B cell (primary cell): ENCODE results near the gene WNT9A. TPM values are rescaled to one million over a fixed set of nuclear protein-coding genes. Genes with fewer than 3 reads are reported as not detected.

ENCODE experiments used
- ATAC-seq: fragments of 200-7000 bp; cut with Tn5 transposase; one replicate; pipeline ENCODE4 v1.10.0; 2021; ENCODE audit warnings: low read depth, mild to moderate bottlenecking, moderate number of reproducible peaks, moderate library complexity
- CTCF ChIA-PET: fragments of 350-600 bp; sonication (Branson Sonifier 250); formaldehyde crosslinking; loops from one replicate; lab custom pipeline; 2021; ENCODE audit warnings: antibody characterized with exemption, inconsistent platforms; lab: Charles Lee
- POLR2A ChIA-PET: fragments of 350-600 bp; sonication (Branson Sonifier 250); formaldehyde crosslinking; loops from one replicate; lab custom pipeline; 2021; ENCODE audit warnings: antibody characterized with exemption; lab: Charles Lee
- DNase-seq: peaks from one replicate; pipeline ENCODE4 v3.0.0; 2013
- H2AFZ ChIP-seq: 2 replicates; pipeline ENCODE4 v1.6.1; 2012; ENCODE audit warnings: mild to moderate bottlenecking, low read depth, low read length; ENCODE audit not compliant: insufficient read depth, poor library complexity, severe bottlenecking
- H3K27ac ChIP-seq, 2 donors: 1 replicate in 1 of 2; 2 replicates in 1 of 2; pipeline ENCODE4 v1.5.1; 2012 to 2013; ENCODE audit warnings: low read length in 2 of 2, mild to moderate bottlenecking in 2 of 2, moderate library complexity in 1 of 2
- H3K27me3 ChIP-seq, 4 experiments: fragments of 200-600 bp in 1 of 4; sonication (generic) in 1 of 4; replicated peaks in 1 of 4; 1 replicate in 2 of 4; 2 replicates in 2 of 4; pipeline versions ENCODE4 v1.6.1 to v1.7.0; 2013 to 2016; ENCODE audit warnings: low read length in 3 of 4, mild to moderate bottlenecking in 2 of 4, mixed read lengths in 1 of 4, moderate library complexity in 1 of 4; ENCODE audit not compliant: insufficient read depth in 4 of 4, control insufficient read depth in 3 of 4; ENCODE audit errors: control extremely low read depth in 1 of 4
- H3K36me3 ChIP-seq, 2 experiments: replicated peaks in 1 of 2; 1 replicate in 1 of 2; 2 replicates in 1 of 2; pipeline versions ENCODE4 v1.6.1 to v1.7.1; 2013; ENCODE audit warnings: low read length in 1 of 2; ENCODE audit not compliant: insufficient read depth in 2 of 2, control insufficient read depth in 1 of 2; ENCODE audit errors: control extremely low read depth in 1 of 2, extremely low read depth in 1 of 2
- H3K4me1 ChIP-seq, 2 donors: fragments of 200-600 bp in 1 of 2; sonication (generic) in 1 of 2; 1 replicate in 1 of 2; 2 replicates in 1 of 2; pipeline versions ENCODE4 v1.5.1 to v1.6.1; 2013 to 2017; ENCODE audit warnings: low read length in 2 of 2; ENCODE audit not compliant: control insufficient read depth in 2 of 2, insufficient read depth in 2 of 2
- H3K4me2 ChIP-seq: replicated peaks from 2 replicates; pipeline ENCODE3; 2012; ENCODE audit warnings: mild to moderate bottlenecking, low read depth, low read length; ENCODE audit not compliant: poor library complexity, severe bottlenecking
- H3K4me3 ChIP-seq, 5 experiments: fragments of 200-600 bp in 1 of 5; sonication (generic) in 1 of 5; 1 replicate in 3 of 5; 2 replicates in 2 of 5; pipeline versions ENCODE4 v1.5.1 to v1.7.0; 2011 to 2016; ENCODE audit warnings: low read length in 4 of 5, mild to moderate bottlenecking in 4 of 5, low read depth in 2 of 5, control low read depth in 1 of 5, moderate library complexity in 1 of 5; ENCODE audit not compliant: insufficient read depth in 1 of 5; ENCODE audit errors: control extremely low read depth in 1 of 5, extremely low read depth in 1 of 5
- H3K79me2 ChIP-seq: fragments of 200-600 bp; sonication (generic); one replicate; pipeline ENCODE4 v1.6.0; 2016; ENCODE audit warnings: low read length; ENCODE audit not compliant: control insufficient read depth, insufficient read depth
- H3K9ac ChIP-seq: fragments of 200-600 bp; sonication (generic); 2 replicates; pipeline ENCODE4 v1.6.1; 2017; ENCODE audit warnings: mild to moderate bottlenecking, low read length, moderate library complexity
- H3K9me3 ChIP-seq, 3 donors: one replicate each; pipeline versions ENCODE4 v1.6.1 to v1.7.1; 2013; ENCODE audit warnings: low read length in 2 of 3; ENCODE audit not compliant: control insufficient read depth in 2 of 3, insufficient read depth in 1 of 3; ENCODE audit errors: control extremely low read depth in 1 of 3
- H4K20me1 ChIP-seq: 2 replicates; pipeline ENCODE4 v1.6.0; 2012; ENCODE audit warnings: mild to moderate bottlenecking, low read length; ENCODE audit not compliant: insufficient read depth, control insufficient read depth, poor library complexity, severe bottlenecking
- H3K27ac Mint-ChIP-seq: one replicate; pipeline ENCODE4 v1.8.0; 2021; ENCODE audit warnings: mixed read lengths
- H3K27me3 Mint-ChIP-seq: one replicate; pipeline ENCODE4 v1.8.0; 2021; ENCODE audit warnings: mixed read lengths
- H3K4me1 Mint-ChIP-seq: one replicate; pipeline ENCODE4 v1.8.0; 2021; ENCODE audit warnings: mixed read lengths
- H3K4me3 Mint-ChIP-seq: one replicate; pipeline ENCODE4 v1.8.0; 2021; ENCODE audit warnings: mixed read lengths
- H3K9me3 Mint-ChIP-seq: one replicate; pipeline ENCODE4 v1.8.0; 2022; ENCODE audit warnings: mixed read lengths; ENCODE audit not compliant: insufficient read depth
- CTCF ChIP-seq: fragments of 200-600 bp; IDR thresholded peaks from one replicate; pipeline ENCODE4 v1.8.0; 2022; ENCODE audit warnings: antibody characterized with exemption, mild to moderate bottlenecking
- EZH2 ChIP-seq: IDR thresholded peaks from 2 replicates; pipeline ENCODE4 v1.6.1; 2012; ENCODE audit warnings: borderline replicate concordance, low read depth, mild to moderate bottlenecking, moderate library complexity, low read length; ENCODE audit not compliant: insufficient read depth, poor library complexity, severe bottlenecking
- WGBS: methylation state at CpG from one replicate; pipeline ENCODE4 v1.1.5; 2013; ENCODE audit warnings: missing lambda C conversion rate; ENCODE audit not compliant: insufficient coverage; 5-methylcytosine and 5-hydroxymethylcytosine counted together
- intact Hi-C: fragments of 100-400 bp; cut with micrococcal nuclease; formaldehyde crosslinking; loops from one replicate; pipeline ENCODE4 v1.10.0; 2022
- polyA plus RNA-seq: library from polyadenylated mRNA; depleted of rRNA; stranded (reverse); fragments of >200 nt; gene quantifications from 2 replicates; pipeline ENCODE4 v1.2.3, GENCODE V29; 2012
- total RNA-seq, 2 donors: library from RNA; stranded (reverse); fragments of 120-200 nt in 1 of 2; gene quantifications; 1 replicate in 1 of 2; 2 replicates in 1 of 2; pipeline versions ENCODE4 v1.2.3 to v1.2.4, GENCODE V29; 2013 to 2022

Gene WNT9A
- total and polyA plus RNA-seq, 2 donors (not counting 1 experiment from before 2014, with no cell fraction given) = 0.04 TPM; not detected in 1

DNA sequence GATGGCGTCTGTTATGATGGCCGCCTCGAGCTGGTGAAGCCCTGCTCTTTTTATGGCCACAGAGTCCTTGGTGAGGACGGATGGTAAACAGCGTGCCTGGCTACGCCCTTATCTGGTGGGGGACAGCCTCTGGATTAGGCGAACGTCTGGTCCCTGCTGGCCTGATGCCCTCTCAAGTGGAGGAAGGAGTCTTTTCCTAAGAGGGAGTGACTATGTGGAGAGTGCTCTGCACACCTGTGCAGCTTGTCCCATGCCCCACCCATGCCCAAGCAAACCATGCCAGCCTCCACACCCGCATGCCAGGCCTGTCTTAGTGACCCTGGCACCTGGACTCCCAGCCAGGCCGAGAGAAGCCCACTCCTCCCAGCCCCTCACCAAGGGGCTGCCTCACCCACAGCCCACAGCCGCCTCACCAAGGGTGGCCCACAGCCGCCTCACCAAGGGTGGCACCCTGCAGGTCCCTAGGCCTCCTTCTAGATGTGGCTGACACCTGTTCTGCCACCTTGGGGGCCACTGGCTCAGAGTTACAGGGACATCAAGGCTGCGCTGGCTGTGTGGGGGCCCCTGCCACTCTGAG lies 40.2 kb downstream of the WNT9A start:
- no peaks in the 10 kb centered on the region for H3K36me3 ChIP-seq
- no peaks in the 10 kb centered on the region for H4K20me1 ChIP-seq
- H3K79me2 ChIP-seq = no peaks in the 10 kb centered on the region
- CTCF ChIA-PET = no interaction called here
- no peak overlapping the region for H3K4me2 ChIP-seq
- intact Hi-C loops = no loop called here
- peaks cover 0 to 2% (median 0%) of the 10 kb centered on the region in 4 experiments for H3K27me3 ChIP-seq
- H3K27ac Mint-ChIP-seq = no peak overlapping the region
- no peaks in the 10 kb centered on the region for H3K9me3 ChIP-seq
- DNase-seq (no peak), ATAC-seq (no peak)
- no peaks in the 10 kb centered on the region for H3K4me1 Mint-ChIP-seq
- H3K4me3 Mint-ChIP-seq = no peak overlapping the region
- H2AFZ ChIP-seq = no peak overlapping the region
- no peak overlapping the region for H3K27ac ChIP-seq
- no peak overlapping the region for H3K4me3 ChIP-seq
- H3K9me3 Mint-ChIP-seq = no peaks in the 10 kb centered on the region
- WGBS = 80% methylated on average over 13 of the region's 13 CpGs
- H3K9ac ChIP-seq = no peak overlapping the region
- POLR2A ChIA-PET = no interaction called here
- H3K27me3 Mint-ChIP-seq = peaks cover 13% of the 10 kb centered on the region
- no peaks in the 10 kb centered on the region for H3K4me1 ChIP-seq
- no peak for TF ChIP-seq EZH2
- TF ChIP-seq CTCF = no peak

DNA sequence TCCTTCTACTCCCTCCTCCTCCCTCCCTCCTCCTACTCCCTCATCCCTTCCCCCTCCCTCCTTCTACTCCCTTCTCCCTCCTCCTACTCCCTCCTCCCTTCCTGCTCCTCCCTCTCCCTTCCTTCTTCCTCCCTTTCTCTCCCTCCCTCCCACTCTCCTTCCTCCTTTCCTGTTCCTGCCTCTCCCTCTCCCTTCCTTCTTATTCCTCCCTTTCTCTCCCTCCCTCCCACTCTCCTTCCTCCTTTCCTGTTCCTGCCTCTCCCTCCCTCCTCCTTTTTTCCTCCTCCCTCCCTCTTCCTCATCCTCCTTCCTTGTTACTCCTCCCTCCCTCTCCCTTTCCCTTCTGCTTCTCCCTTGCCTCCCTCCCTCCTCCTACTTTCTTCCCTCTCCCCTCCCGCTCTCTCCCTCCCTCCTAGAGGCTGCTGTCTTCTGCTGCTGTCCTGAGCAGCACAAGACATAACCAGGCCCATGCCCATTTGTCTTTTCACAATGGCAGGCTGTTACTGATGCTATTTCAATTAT lies 41.1 kb downstream of the WNT9A start:
- H3K9me3 Mint-ChIP-seq = no peaks in the 10 kb centered on the region
- ATAC-seq (no peak), DNase-seq (no peak)
- no peak overlapping the region for H3K27ac Mint-ChIP-seq
- H3K36me3 ChIP-seq = no peaks in the 10 kb centered on the region
- CTCF ChIA-PET = no interaction called here
- H3K9me3 ChIP-seq = no peaks in the 10 kb centered on the region
- no peaks in the 10 kb centered on the region for H3K4me1 ChIP-seq
- TF ChIP-seq EZH2 (no peak), CTCF (no peak)
- no peaks in the 10 kb centered on the region for H3K4me1 Mint-ChIP-seq
- H3K79me2 ChIP-seq = no peaks in the 10 kb centered on the region
- peaks cover 0 to 2% (median 0%) of the 10 kb centered on the region in 4 experiments for H3K27me3 ChIP-seq
- 100% methylated on average over 1 of the region's 1 CpG for WGBS
- no peak overlapping the region for H3K4me2 ChIP-seq
- no peak overlapping the region for H3K27ac ChIP-seq
- H3K9ac ChIP-seq = no peak overlapping the region
- intact Hi-C loops = no loop called here
- H3K4me3 Mint-ChIP-seq = no peak overlapping the region
- H4K20me1 ChIP-seq = no peaks in the 10 kb centered on the region
- peaks cover 12% of the 10 kb centered on the region for H3K27me3 Mint-ChIP-seq
- H3K4me3 ChIP-seq = no peak overlapping the region
- no peak overlapping the region for H2AFZ ChIP-seq
- POLR2A ChIA-PET = no interaction called here
